ENCODE measurements around the gene NFKB2.

The NFKB2 gene

DNA sequence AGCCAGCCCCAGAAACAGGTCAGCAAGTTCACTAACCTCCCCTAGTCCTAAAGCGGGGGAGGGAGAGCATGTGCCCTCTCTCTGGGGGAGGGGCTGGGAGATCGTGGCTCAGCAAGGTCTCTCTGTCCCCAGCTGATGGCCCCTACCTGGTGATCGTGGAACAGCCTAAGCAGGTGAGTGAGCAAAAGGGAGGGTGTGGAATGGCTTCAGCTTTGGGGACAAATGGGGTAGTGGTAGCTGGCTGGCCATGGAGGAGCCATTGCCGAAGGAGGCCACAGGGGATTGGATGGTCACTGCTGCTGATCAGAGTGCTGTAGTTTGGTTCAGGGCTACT, 779 bp downstream of the NFKB2 start:
- DNase-seq: no peak

DNA sequence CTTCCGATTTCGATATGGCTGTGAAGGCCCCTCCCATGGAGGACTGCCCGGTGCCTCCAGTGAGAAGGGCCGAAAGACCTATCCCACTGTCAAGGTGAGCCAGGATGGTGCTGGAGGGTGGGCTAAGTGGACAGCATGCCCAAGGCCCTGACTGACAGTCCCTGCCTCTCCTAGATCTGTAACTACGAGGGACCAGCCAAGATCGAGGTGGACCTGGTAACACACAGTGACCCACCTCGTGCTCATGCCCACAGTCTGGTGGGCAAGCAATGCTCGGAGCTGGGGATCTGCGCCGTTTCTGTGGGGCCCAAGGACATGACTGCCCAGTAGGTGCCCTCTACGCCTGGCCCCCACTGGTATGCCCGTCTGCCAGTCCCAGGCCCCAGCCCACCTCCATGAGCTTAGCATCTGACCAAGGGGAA, 1.2 kb downstream of the NFKB2 start:
- no peak for DNase-seq

DNA sequence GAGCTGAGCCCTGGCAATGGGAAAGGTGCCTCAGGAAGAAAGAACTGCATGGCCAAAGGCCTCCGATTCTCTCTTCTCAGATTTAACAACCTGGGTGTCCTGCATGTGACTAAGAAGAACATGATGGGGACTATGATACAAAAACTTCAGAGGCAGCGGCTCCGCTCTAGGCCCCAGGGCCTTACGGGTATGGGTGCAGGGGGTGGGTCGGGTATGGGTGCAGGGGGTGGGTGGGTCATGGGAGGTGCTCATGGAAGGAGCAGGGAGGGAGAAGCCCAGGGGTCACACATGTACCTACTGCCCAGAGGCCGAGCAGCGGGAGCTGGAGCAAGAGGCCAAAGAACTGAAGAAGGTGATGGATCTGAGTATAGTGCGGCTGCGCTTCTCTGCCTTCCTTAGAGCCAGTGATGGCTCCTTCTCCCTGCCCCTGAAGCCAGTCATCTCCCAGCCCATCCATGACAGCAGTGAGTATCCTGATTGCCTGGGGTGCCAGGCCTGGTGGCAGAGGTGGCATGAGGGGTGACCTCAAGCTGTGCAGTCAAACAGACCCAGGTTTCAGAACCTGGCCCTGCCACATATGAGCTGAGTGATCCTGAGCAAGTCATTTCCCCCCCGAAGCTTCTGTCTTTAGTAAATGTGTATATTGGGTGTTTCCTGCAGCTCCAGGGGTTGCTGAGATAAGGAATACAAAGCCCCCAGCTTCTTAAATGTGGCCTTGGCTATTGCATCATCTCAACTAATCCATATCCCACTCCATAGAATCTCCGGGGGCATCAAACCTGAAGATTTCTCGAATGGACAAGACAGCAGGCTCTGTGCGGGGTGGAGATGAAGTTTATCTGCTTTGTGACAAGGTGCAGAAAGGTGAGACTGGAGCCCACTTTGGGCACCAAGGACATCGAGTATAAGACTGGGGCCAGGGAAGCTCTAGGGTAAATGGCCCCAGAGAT, 2.0 kb downstream of the NFKB2 start:
- DNase-seq: no peak

DNA sequence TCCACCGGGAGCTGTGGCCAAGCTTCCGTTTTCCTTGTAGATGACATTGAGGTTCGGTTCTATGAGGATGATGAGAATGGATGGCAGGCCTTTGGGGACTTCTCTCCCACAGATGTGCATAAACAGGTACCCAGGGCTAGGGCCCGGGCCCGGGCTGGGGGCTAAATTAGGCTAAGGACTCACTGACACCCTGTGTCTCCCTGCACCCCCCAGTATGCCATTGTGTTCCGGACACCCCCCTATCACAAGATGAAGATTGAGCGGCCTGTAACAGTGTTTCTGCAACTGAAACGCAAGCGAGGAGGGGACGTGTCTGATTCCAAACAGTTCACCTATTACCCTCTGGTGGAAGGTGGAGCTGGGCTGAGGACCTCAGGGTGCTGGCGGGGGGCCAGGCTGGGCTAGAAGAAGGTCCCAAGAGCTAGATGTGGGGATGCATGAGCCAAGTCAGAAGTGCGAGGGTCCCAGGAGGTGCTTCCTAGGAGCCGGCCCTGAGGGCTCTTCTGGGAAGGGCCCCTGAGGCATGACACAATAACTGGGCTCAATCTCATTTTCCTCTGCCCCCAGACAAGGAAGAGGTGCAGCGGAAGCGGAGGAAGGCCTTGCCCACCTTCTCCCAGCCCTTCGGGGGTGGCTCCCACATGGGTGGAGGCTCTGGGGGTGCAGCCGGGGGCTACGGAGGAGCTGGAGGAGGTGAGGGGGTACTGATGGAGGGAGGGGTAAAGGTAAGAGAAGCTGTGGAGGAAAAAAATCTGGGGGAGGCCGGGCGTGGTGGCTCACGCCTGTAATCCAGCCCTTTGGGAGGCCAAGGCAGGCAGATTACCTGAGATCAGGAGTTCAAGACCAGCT, 2.9 kb downstream of the NFKB2 start:
- no peak for DNase-seq

DNA sequence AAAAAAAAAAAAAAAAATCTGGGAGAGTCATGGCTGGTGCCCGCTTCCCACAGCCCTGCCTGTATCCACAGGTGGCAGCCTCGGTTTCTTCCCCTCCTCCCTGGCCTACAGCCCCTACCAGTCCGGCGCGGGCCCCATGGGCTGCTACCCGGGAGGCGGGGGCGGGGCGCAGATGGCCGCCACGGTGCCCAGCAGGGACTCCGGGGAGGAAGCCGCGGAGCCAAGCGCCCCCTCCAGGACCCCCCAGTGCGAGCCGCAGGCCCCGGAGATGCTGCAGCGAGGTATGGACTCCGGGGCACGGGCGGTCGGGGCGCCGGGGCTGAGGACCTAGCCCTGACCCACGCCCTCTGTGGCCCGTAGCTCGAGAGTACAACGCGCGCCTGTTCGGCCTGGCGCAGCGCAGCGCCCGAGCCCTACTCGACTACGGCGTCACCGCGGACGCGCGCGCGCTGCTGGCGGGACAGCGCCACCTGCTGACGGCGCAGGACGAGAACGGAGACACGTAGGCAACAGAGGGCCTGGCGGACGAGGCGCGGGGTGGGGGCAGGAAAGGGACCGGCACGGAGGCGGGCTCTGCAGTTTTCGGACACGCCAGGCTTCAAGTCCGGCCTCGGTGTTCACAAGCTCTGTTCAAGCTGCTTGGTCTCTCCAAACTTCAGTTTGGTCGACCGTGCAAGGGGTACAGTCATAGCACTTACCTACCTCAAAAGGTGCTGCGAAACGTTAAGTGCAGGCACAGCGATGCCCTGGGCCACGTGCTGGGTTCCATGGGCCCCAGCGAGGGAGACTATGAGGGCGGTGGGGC, 3.9 kb downstream of the NFKB2 start:
- DNase-seq: peak; percentile 52

DNA sequence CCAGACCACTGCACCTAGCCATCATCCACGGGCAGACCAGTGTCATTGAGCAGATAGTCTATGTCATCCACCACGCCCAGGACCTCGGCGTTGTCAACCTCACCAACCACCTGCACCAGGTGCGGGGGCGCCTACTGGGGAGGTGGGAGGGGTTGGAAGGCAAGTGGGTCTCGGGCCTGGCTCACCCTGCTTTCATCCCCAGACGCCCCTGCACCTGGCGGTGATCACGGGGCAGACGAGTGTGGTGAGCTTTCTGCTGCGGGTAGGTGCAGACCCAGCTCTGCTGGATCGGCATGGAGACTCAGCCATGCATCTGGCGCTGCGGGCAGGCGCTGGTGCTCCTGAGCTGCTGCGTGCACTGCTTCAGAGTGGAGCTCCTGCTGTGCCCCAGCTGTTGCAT, 4.6 kb downstream of the NFKB2 start:
- no peak for DNase-seq

DNA sequence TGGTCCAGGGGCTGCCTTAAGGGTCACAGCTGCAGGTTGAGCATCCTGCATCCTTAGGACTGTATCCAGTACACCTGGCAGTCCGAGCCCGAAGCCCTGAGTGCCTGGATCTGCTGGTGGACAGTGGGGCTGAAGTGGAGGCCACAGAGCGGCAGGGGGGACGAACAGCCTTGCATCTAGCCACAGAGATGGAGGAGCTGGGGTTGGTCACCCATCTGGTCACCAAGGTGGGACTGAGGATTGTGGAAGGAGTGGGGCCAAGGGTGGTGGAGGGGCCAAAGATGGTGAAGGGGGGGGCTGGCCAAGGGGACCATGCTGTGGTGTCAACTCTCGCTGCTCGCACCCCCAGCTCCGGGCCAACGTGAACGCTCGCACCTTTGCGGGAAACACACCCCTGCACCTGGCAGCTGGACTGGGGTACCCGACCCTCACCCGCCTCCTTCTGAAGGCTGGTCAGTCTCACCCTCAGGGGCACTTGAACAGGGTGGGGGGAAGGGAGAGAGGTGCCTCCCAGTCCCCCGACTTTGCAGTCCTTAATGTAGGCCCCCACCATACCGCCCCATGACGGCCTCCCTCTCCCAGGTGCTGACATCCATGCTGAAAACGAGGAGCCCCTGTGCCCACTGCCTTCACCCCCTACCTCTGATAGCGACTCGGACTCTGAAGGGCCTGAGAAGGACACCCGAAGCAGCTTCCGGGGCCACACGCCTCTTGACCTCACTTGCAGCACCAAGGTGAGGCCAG, 5.3 kb downstream of the NFKB2 start:
- DNase-seq: no peak

DNA sequence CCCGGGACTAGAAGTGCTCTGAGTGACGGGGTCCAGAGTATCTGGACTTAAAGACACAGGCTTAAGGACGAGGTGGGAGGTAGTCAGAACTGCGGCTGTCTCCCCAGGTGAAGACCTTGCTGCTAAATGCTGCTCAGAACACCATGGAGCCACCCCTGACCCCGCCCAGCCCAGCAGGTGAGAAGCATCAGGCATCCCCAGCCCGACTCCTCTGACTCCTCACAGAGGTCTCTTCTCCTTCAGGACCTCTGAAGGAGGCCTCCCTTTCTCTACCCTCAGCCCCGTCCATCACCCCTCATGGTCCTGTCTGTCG, 5.8 kb downstream of the NFKB2 start:
- DNase-seq: no peak

DNA sequence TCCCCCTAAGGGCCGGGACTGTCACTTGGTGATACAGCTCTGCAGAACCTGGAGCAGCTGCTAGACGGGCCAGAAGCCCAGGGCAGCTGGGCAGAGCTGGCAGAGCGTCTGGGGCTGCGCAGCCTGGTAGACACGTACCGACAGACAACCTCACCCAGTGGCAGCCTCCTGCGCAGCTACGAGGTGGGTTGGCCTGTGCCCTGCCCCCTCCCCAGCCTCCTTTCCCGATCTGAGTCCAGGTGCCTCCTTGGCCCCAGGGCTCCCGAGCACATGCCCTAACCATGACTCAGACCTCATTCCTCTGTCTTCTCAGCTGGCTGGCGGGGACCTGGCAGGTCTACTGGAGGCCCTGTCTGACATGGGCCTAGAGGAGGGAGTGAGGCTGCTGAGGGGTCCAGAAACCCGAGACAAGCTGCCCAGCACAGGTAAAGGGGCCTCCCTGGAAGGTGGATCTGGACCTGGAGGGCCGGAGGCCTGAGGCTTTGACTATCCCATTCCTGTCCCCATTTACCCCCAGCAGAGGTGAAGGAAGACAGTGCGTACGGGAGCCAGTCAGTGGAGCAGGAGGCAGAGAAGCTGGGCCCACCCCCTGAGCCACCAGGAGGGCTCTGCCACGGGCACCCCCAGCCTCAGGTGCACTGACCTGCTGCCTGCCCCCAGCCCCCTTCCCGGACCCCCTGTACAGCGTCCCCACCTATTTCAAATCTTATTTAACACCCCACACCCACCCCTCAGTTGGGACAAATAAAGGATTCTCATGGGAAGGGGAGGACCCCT, 6.4 kb downstream of the NFKB2 start:
- no peak for DNase-seq

DNA sequence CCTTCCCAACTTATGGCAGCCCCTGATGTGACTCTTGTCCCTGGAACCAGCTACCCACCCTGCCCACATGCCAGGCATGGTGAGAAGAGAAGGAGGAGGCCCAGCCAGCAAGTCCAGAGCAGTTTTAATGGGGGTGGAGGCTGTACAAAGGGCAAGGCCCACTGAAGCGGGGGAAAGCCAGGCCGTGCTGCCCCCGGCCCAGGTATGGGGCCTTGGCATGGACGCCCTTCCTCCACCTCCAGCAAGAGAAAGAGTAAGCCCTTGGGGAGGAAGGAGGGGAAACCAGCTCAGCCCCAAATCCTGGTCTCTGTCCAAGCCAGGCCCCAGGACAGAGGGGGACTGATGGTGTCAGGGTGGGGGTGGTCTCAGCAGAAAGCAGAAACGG, 7.0 kb downstream of the NFKB2 start:
- no peak for DNase-seq

DNA sequence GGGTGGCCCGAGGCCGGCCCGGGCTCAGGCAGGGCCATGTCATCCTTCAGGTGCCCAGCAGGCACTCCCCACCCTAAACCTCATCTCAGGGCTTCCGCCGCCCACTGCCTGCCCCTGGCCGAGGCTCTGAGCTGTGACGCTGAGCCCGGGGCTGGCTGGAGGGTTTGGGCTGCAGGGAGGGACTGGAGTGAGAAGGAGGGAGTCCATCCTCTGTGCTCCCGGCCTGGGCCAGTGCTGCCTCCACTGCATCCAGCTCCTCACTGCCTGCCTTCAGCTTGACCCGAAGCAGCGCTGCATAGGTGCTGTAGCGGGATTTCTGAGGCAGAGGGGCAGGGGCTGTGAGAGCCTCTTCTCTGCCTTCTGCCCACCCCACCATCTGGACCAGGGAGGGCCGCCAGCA, 7.6 kb downstream of the NFKB2 start:
- no peak for DNase-seq

DNA sequence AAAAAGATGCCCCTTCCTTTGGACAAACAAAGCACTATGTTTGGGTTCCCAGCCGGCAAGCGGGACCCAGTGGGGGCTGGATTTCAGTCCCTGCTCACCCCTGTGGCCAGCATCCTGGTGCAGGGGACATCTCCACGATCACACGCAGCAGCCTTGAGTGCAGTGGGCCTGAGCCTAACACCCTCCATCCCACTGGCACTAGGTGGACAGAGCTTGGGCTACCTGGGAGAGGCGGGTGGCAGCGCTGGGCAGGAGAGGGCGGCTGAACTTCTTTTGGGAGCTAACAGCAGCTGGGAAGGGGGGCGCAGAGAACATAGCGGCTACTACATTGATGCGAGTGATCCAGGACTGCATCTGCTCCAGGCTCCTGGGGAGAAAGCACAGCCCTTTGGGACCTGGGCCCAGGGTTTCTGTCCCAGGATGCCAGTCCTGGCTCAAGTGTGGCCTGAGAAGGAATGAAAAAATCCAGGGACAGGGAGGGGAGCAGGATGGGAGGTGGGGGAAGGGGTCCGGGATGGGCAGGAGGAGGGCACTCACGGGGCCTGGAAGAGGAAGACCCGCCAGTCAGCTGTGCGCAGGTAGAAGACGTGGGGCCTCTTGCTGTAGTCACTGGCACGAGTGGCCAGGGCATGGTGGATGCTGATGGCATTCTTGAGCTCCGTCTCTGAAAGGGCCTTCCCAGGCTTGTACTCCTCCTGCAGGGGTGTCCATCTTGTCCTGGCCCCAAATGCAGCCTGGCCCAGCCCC, 9.0 kb downstream of the NFKB2 start:
- no peak for DNase-seq

DNA sequence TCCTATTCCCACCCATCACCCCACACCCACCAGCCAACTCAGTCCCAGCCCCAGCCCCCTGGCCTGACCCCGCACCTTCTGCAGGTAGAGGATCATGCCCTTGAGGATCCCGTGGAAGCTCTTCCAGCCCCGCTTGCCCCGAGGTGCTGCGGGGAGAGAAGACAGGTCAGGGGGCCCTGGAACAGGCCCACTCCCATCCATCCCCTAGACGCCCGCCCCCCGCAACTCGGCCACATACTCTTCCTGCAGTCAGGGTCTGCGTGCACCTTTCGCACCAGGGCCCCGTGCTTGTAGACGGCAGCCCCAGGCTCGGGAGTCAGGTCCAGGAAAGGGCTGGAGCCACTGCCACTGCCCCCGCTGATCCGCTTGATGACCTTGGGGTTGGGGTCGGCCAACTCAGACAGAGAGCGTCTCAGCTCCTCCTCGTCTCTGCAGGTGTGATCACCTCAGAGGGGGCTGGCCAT, 9.6 kb downstream of the NFKB2 start:
- no peak for DNase-seq

DNA sequence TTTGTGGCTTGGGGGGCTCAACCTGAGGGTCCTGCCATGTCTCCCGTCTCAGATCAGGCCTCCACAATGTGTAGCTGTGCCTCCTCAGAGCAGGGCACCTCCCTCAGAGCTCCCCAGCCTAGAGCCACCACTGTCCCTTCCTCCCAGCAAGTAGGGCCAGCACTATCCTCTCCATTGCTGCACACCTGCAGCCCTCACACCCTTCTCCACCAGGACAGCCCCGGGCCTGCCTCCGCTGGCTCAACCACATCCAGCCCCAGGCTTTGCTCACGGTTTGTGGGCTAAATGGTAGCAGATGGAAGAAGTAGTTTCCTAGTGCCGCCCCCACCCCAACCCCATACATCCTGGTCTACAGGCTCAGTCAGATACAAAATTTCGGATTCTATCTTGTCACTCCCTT, 10.1 kb downstream of the NFKB2 start:
- DNase-seq: no peak

DNA sequence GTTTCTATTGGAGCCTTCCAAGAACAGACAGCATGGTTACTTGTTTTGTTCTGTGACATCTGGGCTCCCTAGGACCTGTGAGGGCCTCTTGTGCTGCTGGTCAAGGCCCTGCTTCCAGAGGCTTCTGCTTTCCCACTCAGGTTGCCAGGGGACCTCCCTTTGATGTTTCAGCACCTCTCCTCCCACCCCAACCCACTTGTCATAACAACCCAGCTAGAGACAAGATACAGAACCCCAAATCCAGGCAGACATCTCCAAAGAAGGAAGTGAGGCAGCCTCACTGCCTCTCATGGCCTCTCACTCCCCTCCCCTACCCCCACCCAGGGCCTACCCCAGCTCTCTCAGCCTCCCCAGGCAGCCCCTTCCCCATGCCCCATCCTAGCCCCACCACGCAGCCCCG, 11.3 kb downstream of the NFKB2 start:
- no peak for DNase-seq

DNA sequence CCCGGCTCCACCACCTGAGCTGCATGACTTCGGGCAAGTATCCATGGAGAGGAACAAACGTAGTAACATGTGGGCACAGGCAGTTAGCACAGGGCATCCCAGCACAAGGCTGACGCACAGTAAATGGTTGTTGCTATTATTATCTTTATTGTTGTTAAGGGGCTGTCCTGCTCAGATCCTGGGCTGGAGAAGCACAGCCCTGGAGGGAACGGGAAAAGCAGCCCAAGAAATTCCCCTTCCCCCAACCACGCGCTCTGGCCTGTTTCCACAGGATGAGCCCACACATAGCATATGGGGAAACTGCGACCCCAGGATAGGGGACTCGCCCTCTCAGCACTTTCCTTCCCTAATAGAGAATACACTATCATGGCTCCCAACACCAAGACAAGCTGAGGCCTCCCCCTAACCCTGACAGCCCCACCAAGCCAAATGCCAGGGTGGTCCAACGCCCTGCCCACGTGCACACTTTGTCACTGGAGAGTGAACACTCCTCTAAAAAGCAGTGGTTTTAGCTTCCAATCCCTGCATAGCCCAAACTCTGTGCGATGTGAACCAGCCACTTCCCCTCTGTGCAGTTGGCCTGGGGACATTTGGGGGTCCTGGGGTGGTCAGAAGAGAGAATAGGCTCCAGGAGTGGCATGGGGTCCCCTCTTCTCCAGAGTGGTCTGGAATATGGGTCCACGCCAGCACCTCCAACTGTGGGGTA, 12.1 kb downstream of the NFKB2 start:
- no peak for DNase-seq

DNA sequence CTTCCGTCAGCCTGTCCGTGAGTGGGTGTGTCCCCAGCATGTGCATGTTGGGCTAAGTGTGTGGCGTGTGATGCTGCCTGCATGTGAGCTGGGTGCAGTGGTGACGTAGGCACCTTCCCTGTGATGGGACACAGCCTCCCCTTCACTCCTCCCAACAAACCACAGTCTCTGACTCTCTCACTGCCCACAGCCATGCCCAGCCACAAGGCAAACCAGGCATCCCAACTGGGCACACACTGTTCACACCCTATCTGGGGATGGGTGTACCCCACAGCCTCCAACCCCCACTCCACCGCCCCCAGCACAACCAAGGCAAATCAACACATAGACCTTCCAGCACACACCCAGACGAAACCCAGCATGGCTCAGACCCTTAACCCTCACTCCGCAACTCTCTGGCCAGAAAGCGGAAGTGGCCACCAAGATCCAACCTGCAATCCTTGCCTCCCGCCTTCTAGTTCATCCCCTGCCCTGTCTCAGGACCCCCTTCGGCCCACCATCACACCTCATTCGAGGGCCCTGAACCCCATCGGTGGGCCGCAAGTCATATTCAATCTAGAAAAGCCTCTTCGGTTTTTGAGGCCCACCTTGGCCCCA, 12.7 kb downstream of the NFKB2 start:
- no peak for DNase-seq

DNA sequence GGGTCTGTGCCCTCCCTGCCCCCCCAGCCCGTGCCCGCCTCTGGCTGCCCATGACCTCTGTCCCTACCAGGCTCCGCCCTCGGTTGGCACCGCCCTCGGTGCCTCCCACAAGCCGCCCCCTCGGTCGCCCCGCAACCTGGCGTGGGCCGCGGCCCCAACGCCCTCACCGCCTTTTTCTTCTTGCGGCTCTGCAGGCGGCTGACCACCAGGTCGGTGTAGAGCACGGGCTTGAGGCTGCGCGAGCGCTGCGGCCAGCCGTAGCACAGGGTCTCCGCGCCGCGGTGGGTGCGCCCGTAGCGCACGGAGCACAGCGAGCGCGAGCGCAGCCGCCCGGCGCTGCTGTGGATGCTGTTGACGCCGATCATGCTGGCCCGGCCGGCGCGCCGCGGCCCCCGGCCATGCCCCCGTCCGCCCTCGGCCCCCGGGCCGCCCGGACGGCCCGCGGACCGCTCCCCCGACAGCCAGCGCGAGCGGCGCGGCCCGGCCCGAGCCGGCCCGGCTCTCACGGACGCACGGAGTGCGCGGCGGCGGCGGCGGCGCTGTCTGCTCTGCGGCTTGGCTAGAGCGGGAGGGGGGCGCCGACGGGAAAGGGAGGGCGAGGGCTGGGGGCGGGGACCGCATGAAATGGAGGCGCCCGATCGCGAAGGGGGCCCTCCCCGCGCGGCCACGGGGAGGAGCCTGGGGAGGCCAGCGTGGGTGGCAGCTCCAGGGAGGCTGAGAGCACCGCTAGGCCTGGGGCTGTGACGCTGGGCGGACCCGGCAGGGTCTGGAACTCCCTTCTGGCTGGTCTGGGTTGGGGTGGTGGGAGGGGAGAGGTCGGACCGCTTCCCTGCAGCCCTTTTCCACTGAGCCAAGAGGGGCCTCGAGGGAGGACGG, 13.5 kb downstream of the NFKB2 start:
- no peak for DNase-seq

Measured in SHP77 treated with DMSO at 0.1 percent for 48 hours (cell line).